Endothelial cell of umbilical vein (primary cell): ENCODE data around the gene CXXC4. TPM values are rescaled to one million over a fixed set of nuclear protein-coding genes. Genes with fewer than 3 reads are reported as not detected.

Experiments used
- BruUV-seq: library from RNA; stranded (reverse); fragments of 400-500 nt; replicated peaks from 2 replicates; lab custom pipeline; 2021; lab: Mats Ljungman, UMichigan
- CTCF ChIA-PET: fragments of 300-600, 350-600 bp; sonication (Branson Sonifier 250); formaldehyde crosslinking; loops from one replicate; lab custom pipeline; 2021; ENCODE audit warnings: antibody characterized with exemption, inconsistent platforms; lab: Charles Lee
- POLR2A ChIA-PET: fragments of 300-600, 350-600 bp; sonication (Branson Sonifier 250); formaldehyde crosslinking; loops from one replicate; lab custom pipeline; 2021; ENCODE audit warnings: antibody characterized with exemption, inconsistent platforms; lab: Charles Lee
- DNase-seq: peaks from one replicate; pipeline ENCODE4 v3.0.0-alpha.2; 2011; ENCODE audit warnings: low read depth, low spot score
- FAIRE-seq: peaks from 2 replicates; lab custom pipeline; 2011; peaks lifted over from hg19 to GRCh38; lab: Jason Lieb, UNC
- H2AFZ ChIP-seq: 2 replicates; pipeline ENCODE4 v1.6.0; 2012; ENCODE audit warnings: low read depth, low read length, control low read depth, inconsistent platforms
- H3K27ac ChIP-seq: 2 replicates; pipeline ENCODE4 v1.5.1; 2011; ENCODE audit warnings: low read depth, mild to moderate bottlenecking, control low read depth, low read length, moderate library complexity; ENCODE audit not compliant: insufficient read depth
- H3K27me3 ChIP-seq, 2 experiments: 2 replicates each; pipeline versions ENCODE4 v1.6.0 to v1.6.1; 2011; ENCODE audit warnings: low read length in 2 of 2, mixed read lengths in 1 of 2; ENCODE audit not compliant: control insufficient read depth in 2 of 2, insufficient read depth in 2 of 2
- H3K36me3 ChIP-seq, 2 experiments: 2 replicates in 1 of 2; 3 replicates in 1 of 2; pipeline ENCODE4 v1.5.1; 2011; ENCODE audit warnings: low read length in 2 of 2, mild to moderate bottlenecking in 1 of 2, moderate library complexity in 1 of 2; ENCODE audit not compliant: control insufficient read depth in 2 of 2, insufficient read depth in 2 of 2; ENCODE audit errors: extremely low read depth in 1 of 2
- H3K4me1 ChIP-seq: 3 replicates; pipeline ENCODE4 v1.5.1; 2011; ENCODE audit warnings: mild to moderate bottlenecking, low read length; ENCODE audit not compliant: control insufficient read depth, insufficient read depth; ENCODE audit errors: extremely low read depth
- H3K4me2 ChIP-seq: 2 replicates; pipeline ENCODE4 v1.6.1; 2011; ENCODE audit warnings: low read length, control low read depth, mixed read lengths; ENCODE audit not compliant: insufficient read depth
- H3K4me3 ChIP-seq, 3 experiments: fragments of 200-600 bp in 1 of 3; sonication (generic), shearing (Covaris generic) in 1 of 3; replicated peaks in 1 of 3; 2 replicates each; pipeline ENCODE4 v1.5.1; 2011 to 2016; ENCODE audit warnings: control low read depth in 3 of 3, low read length in 3 of 3, mild to moderate bottlenecking in 2 of 3, inconsistent platforms in 1 of 3, low read depth in 1 of 3, moderate library complexity in 1 of 3; ENCODE audit not compliant: insufficient read depth in 1 of 3
- H3K79me2 ChIP-seq: 2 replicates; pipeline ENCODE4 v1.6.0; 2012; ENCODE audit warnings: low read length, inconsistent platforms; ENCODE audit not compliant: control insufficient read depth, insufficient read depth
- H3K9ac ChIP-seq: replicated peaks from 2 replicates; pipeline ENCODE3; 2011; ENCODE audit warnings: low read length, control low read depth; ENCODE audit not compliant: insufficient read depth; ENCODE audit errors: extremely low read depth
- H3K9me1 ChIP-seq: replicated peaks from 3 replicates; pipeline ENCODE4 v1.6.0; 2011; ENCODE audit warnings: mild to moderate bottlenecking, low read length; ENCODE audit not compliant: control insufficient read depth, insufficient read depth; ENCODE audit errors: extremely low read depth
- H3K9me3 ChIP-seq: replicated peaks from 2 replicates; pipeline ENCODE4 v1.5.1; 2012; ENCODE audit warnings: low read length, inconsistent platforms; ENCODE audit not compliant: control insufficient read depth, insufficient read depth
- H4K20me1 ChIP-seq: replicated peaks from 2 replicates; pipeline ENCODE3; 2011; ENCODE audit warnings: mild to moderate bottlenecking, low read length; ENCODE audit not compliant: control insufficient read depth, insufficient read depth; ENCODE audit errors: extremely low read depth
- EZH2 ChIP-seq: IDR thresholded peaks from 2 replicates; pipeline ENCODE4 v1.6.1; 2012; ENCODE audit warnings: borderline replicate concordance, low read depth, mild to moderate bottlenecking, moderate library complexity, low read length, inconsistent platforms; ENCODE audit not compliant: severe bottlenecking
- FOS ChIP-seq: IDR thresholded peaks from 2 replicates; pipeline ENCODE4 v1.6.1; 2011; ENCODE audit warnings: mild to moderate bottlenecking, low read length, moderate library complexity, borderline replicate concordance; ENCODE audit not compliant: insufficient read depth
- GATA2 ChIP-seq: IDR thresholded peaks from 2 replicates; pipeline ENCODE4 v1.7.0; 2011; ENCODE audit warnings: low read depth, mild to moderate bottlenecking, moderate library complexity, mixed read lengths, low read length; ENCODE audit not compliant: insufficient read length, insufficient read depth
- JUN ChIP-seq: IDR thresholded peaks from 2 replicates; pipeline ENCODE4 v1.6.1; 2011; ENCODE audit warnings: borderline replicate concordance, low read depth; ENCODE audit not compliant: insufficient read length, insufficient read depth
- MYC ChIP-seq: IDR thresholded peaks from one replicate; pipeline ENCODE4 v1.6.1; 2011; ENCODE audit warnings: mild to moderate bottlenecking, low read depth, low read length
- POLR2A ChIP-seq: IDR thresholded peaks from 2 replicates; pipeline ENCODE4 v1.6.1; 2012; ENCODE audit warnings: low read depth, mild to moderate bottlenecking, control low read depth, low read length
- dilution Hi-C: fragments of 300-500 bp; cut with MboI; formaldehyde crosslinking; loops from one replicate; pipeline ENCODE4 v1.15.0; 2019; ENCODE audit warnings: low sequenced_read_pairs; ENCODE audit not compliant: extremely low pct_ligation_motif_present
- intact Hi-C: fragments of 100-400 bp; cut with micrococcal nuclease; formaldehyde crosslinking; loops from one replicate; pipeline ENCODE4 v1.10.0; 2022
- polyA plus RNA-seq, 4 experiments: library from polyadenylated mRNA; depleted of rRNA in 3 of 4; stranded (reverse) in 3 of 4; unstranded in 1 of 4; fragments of >200 nt; gene quantifications; 2 replicates each; pipeline versions ENCODE4 v1.2.1 to v1.2.3, GENCODE V29; 2011 to 2012; ENCODE audit warnings: missing spikeins in 1 of 4
- total RNA-seq: library from RNA; stranded (reverse); gene quantifications from 2 replicates; pipeline ENCODE4 v1.2.3, GENCODE V29; 2021
- TF ChIP-seq, protein P1 (sequence below): IDR thresholded peaks from 2 replicates; pipeline ENCODE4 v1.6.1; 2011; ENCODE audit not compliant: insufficient read depth, insufficient read length
- TF ChIP-seq, protein P2 (sequence below), 2 donors: IDR thresholded peaks; 1 replicate in 1 of 2; 2 replicates in 1 of 2; pipeline ENCODE4 v1.5.1; 2011; ENCODE audit warnings: low read length in 2 of 2, mild to moderate bottlenecking in 2 of 2, moderate library complexity in 2 of 2, control low read depth in 1 of 2, inconsistent platforms in 1 of 2, low read depth in 1 of 2; ENCODE audit not compliant: insufficient read depth in 1 of 2; ENCODE audit errors: extremely low read depth in 1 of 2

CXXC4 gene
- total and polyA plus RNA-seq, 2 donors (not counting 3 experiments of a cell fraction or from before 2014, with no cell fraction given), result not detected

DNA sequence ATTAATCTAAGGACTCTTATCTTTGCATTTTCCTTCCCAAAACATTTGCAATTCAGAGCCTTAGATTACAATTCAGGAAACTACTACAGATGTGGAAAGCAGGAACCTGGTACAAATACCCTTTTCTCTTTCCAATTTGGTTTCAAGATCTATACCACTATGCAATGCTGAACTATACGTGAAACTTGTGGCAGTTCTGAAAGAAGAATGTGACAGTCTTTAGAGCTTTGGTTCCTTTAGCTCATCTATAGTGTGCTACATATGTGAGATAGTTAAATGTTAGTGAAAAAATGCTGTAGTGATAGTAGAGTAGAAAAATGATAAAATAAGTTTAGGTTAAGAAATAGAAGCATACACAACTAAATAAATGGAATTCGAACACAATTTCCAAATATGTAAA, 50.0 kb downstream of the CXXC4 start:
- H3K79me2 ChIP-seq, result no peaks in the 10 kb centered on the region
- no peak for FAIRE-seq
- H3K36me3 ChIP-seq, result no peaks in the 10 kb centered on the region
- H3K4me1 ChIP-seq, result no peaks in the 10 kb centered on the region
- no peaks in the 10 kb centered on the region for H3K27me3 ChIP-seq
- no peak overlapping the region for H3K27ac ChIP-seq
- no peaks in the 10 kb centered on the region for H3K9me1 ChIP-seq
- H3K9me3 ChIP-seq, result no peaks in the 10 kb centered on the region
- intact Hi-C loops (no loop called here), dilution Hi-C loops (no loop called here)
- no peak overlapping the region for H3K4me3 ChIP-seq
- H4K20me1 ChIP-seq, result no peaks in the 10 kb centered on the region
- no peak for DNase-seq
- POLR2A ChIA-PET, result no interaction called here
- CTCF ChIA-PET, result no interaction called here
- BruUV-seq, result no TSS peak
- H3K4me2 ChIP-seq, result no peak overlapping the region
- H2AFZ ChIP-seq, result no peak overlapping the region
- H3K9ac ChIP-seq, result no peak overlapping the region
- TF ChIP-seq EZH2 (no peak), MYC (no peak), JUN (no peak)
- TF ChIP-seq, protein P1, sequence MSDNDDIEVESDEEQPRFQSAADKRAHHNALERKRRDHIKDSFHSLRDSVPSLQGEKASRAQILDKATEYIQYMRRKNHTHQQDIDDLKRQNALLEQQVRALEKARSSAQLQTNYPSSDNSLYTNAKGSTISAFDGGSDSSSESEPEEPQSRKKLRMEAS, result no peak

DNA sequence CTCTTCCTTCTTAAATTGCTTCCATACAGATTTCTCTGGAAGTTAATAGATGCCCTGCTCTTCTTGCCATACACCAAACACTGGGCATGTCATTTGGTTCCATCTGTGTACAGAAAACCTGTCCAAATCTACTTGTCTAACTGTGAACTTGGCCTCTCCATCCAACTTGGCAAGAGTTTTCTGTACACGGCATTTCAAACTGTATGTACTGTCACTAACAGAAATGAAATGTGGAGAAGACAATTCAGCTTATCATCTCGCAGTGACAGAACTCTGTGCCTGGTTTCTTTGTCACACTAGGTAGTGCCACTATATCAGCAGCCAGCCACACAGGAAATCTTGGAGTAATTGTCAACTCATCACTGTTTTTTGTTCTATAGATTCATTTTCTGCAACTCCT, 58.2 kb downstream of the CXXC4 start:
- no peaks in the 10 kb centered on the region for H3K4me1 ChIP-seq
- no peaks in the 10 kb centered on the region for H3K36me3 ChIP-seq
- CTCF ChIA-PET, result no interaction called here
- H3K9ac ChIP-seq, result no peak overlapping the region
- H3K4me2 ChIP-seq, result no peak overlapping the region
- H3K79me2 ChIP-seq, result no peaks in the 10 kb centered on the region
- intact Hi-C loops, result no loop called here
- dilution Hi-C loops, result no loop called here
- no peak overlapping the region for H2AFZ ChIP-seq
- H3K4me3 ChIP-seq, result no peak overlapping the region
- H4K20me1 ChIP-seq, result no peaks in the 10 kb centered on the region
- POLR2A ChIA-PET, result no interaction called here
- no peak for TF ChIP-seq MYC
- no peak for TF ChIP-seq FOS
- no peak for TF ChIP-seq JUN
- TF ChIP-seq POLR2A, result no peak
- no peak for TF ChIP-seq GATA2
- TF ChIP-seq, protein P2, sequence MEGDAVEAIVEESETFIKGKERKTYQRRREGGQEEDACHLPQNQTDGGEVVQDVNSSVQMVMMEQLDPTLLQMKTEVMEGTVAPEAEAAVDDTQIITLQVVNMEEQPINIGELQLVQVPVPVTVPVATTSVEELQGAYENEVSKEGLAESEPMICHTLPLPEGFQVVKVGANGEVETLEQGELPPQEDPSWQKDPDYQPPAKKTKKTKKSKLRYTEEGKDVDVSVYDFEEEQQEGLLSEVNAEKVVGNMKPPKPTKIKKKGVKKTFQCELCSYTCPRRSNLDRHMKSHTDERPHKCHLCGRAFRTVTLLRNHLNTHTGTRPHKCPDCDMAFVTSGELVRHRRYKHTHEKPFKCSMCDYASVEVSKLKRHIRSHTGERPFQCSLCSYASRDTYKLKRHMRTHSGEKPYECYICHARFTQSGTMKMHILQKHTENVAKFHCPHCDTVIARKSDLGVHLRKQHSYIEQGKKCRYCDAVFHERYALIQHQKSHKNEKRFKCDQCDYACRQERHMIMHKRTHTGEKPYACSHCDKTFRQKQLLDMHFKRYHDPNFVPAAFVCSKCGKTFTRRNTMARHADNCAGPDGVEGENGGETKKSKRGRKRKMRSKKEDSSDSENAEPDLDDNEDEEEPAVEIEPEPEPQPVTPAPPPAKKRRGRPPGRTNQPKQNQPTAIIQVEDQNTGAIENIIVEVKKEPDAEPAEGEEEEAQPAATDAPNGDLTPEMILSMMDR (IDR thresholded peaks at IDR 0.05; ENCODE audit: extremely low read depth in 1 of 2, insufficient read depth in 1 of 2, low read depth in 1 of 2, low read length in 2 of 2), result no peak
- no peak overlapping the region for H3K27ac ChIP-seq
- H3K9me1 ChIP-seq, result no peaks in the 10 kb centered on the region
- no peaks in the 10 kb centered on the region for H3K9me3 ChIP-seq
- DNase-seq (no peak), FAIRE-seq (no peak)
- no TSS peak for BruUV-seq
- H3K27me3 ChIP-seq, result no peaks in the 10 kb centered on the region
